Stimulated activated CD8-positive, alpha-beta memory T cell treated with anti-CD3 and anti-CD28 coated beads, Interleukin-12 subunit alpha, Interleukin-12 subunit beta, amount 100 ng/mL, for 4 hours (primary cell): ENCODE measurements around the gene TRIM52.
"Not testable (repeated sequence)": the region's sequence is repeated elsewhere in the genome, so short reads cannot be mapped to it uniquely, and the experiment has no call there.

Experiments
- DNase-seq: peaks from one replicate; pipeline ENCODE4 v3.0.0-alpha.2; 2020; ENCODE audit warnings: low read depth

The TRIM52 gene

GRCh38 chr5:181212934-181213333 is 48.0 kb downstream of the TRIM52 start:
- no peak for DNase-seq

GRCh38 chr5:181212080-181212479 is 48.9 kb downstream of the TRIM52 start:
- DNase-seq, result no peak

GRCh38 chr5:181211208-181211607 is 49.7 kb downstream of the TRIM52 start:
- DNase-seq, result no peak

- not testable (repeated sequence) for DNase-seq
Measured at GRCh38 chr5:181210698-181211097, 50.2 kb downstream of the TRIM52 start.

- not testable (repeated sequence) for DNase-seq
Measured at GRCh38 chr5:181210148-181210547, 50.8 kb downstream of the TRIM52 start.

GRCh38 chr5:181209006-181209405 is 51.9 kb downstream of the TRIM52 start:
- not testable (repeated sequence) for DNase-seq

GRCh38 chr5:181207960-181208253 is 53.0 kb downstream of the TRIM52 start:
- DNase-seq, result no peak

GRCh38 chr5:181207214-181207959 is 53.6 kb downstream of the TRIM52 start:
- DNase-seq, result peak; percentile 64

GRCh38 chr5:181205761-181206649 is 54.9 kb downstream of the TRIM52 start:
- no peak for DNase-seq
